Kidney epithelial cell (primary cell): ENCODE results near the gene TMPRSS5. TPM values are rescaled to one million over a fixed set of nuclear protein-coding genes. Genes with fewer than 3 reads are reported as not detected.

ENCODE experiments used
- DNase-seq: peaks from one replicate; pipeline ENCODE4 v3.0.0-alpha.2; 2010; ENCODE audit warnings: low read depth
- H3K27me3 ChIP-seq: 2 replicates; pipeline ENCODE4 v1.6.0; 2011; ENCODE audit warnings: low read length; ENCODE audit not compliant: control insufficient read depth, insufficient read depth
- H3K36me3 ChIP-seq: 2 replicates; pipeline ENCODE4 v1.5.1; 2011; ENCODE audit warnings: low read length; ENCODE audit not compliant: control insufficient read depth, insufficient read depth
- H3K4me3 ChIP-seq: 2 replicates; pipeline ENCODE4 v1.5.1; 2011; ENCODE audit warnings: low read depth, mild to moderate bottlenecking, control low read depth, low read length
- total RNA-seq: library from RNA; depleted of rRNA; stranded (reverse); fragments of >200 nt; gene quantifications from 2 replicates; pipeline ENCODE4 v1.2.3, GENCODE V29; 2015
- TF ChIP-seq, protein P1 (sequence below): IDR thresholded peaks from 2 replicates; pipeline ENCODE4 v1.5.1; 2011; ENCODE audit warnings: mild to moderate bottlenecking, moderate library complexity, low read length, control low read depth, inconsistent platforms; ENCODE audit not compliant: insufficient read depth, poor library complexity, severe bottlenecking

Gene TMPRSS5
- total RNA-seq, 1 donor from 2014 or later, result not detected

- Histone ChIP-seq H3K4me3 (no peak overlapping the region), H3K27me3 (no peaks in the 10 kb centered on the region), H3K36me3 (no peaks in the 10 kb centered on the region)
- no peak for DNase-seq
- TF ChIP-seq, protein P1, sequence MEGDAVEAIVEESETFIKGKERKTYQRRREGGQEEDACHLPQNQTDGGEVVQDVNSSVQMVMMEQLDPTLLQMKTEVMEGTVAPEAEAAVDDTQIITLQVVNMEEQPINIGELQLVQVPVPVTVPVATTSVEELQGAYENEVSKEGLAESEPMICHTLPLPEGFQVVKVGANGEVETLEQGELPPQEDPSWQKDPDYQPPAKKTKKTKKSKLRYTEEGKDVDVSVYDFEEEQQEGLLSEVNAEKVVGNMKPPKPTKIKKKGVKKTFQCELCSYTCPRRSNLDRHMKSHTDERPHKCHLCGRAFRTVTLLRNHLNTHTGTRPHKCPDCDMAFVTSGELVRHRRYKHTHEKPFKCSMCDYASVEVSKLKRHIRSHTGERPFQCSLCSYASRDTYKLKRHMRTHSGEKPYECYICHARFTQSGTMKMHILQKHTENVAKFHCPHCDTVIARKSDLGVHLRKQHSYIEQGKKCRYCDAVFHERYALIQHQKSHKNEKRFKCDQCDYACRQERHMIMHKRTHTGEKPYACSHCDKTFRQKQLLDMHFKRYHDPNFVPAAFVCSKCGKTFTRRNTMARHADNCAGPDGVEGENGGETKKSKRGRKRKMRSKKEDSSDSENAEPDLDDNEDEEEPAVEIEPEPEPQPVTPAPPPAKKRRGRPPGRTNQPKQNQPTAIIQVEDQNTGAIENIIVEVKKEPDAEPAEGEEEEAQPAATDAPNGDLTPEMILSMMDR, result no peak
Measured at GRCh38 chr11:113670149-113670830, 35.8 kb downstream of the TMPRSS5 start.

- Histone ChIP-seq H3K4me3 (no peak overlapping the region), H3K36me3 (no peaks in the 10 kb centered on the region), H3K27me3 (no peaks in the 10 kb centered on the region)
- no peak for DNase-seq
- TF ChIP-seq, protein P1, result no peak
Measured at GRCh38 chr11:113668255-113668654, 37.9 kb downstream of the TMPRSS5 start.

DNA sequence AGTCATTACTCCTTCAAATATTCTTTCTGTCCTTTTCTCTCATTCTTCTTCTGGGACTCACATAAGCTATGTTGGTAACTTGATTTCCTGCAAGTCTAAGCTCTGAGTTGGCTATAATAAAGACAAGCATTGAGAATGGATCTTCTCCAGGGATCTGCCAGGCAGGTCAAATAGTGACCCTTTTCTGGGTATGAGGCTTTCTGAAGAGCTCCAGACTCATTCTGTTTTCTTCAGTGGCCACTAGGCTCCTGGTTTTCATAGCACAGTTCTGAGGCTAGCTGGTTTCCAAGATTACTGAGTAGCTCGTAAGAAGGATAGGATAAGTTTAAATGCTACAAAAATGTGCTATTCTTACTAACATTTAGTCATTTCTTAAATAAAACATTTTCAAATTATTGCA, 38.3 kb downstream of the TMPRSS5 start:
- no peak for DNase-seq
- TF ChIP-seq, protein P1, result no peak
- no peaks in the 10 kb centered on the region for H3K27me3 ChIP-seq
- H3K36me3 ChIP-seq, result no peaks in the 10 kb centered on the region
- no peak overlapping the region for H3K4me3 ChIP-seq

GRCh38 chr11:113666584-113666983, 39.5 kb downstream of the TMPRSS5 start:
- H3K36me3 ChIP-seq, result no peaks in the 10 kb centered on the region
- TF ChIP-seq, protein P1, result no peak
- no peaks in the 10 kb centered on the region for H3K27me3 ChIP-seq
- no peak for DNase-seq
- H3K4me3 ChIP-seq, result no peak overlapping the region

DNA sequence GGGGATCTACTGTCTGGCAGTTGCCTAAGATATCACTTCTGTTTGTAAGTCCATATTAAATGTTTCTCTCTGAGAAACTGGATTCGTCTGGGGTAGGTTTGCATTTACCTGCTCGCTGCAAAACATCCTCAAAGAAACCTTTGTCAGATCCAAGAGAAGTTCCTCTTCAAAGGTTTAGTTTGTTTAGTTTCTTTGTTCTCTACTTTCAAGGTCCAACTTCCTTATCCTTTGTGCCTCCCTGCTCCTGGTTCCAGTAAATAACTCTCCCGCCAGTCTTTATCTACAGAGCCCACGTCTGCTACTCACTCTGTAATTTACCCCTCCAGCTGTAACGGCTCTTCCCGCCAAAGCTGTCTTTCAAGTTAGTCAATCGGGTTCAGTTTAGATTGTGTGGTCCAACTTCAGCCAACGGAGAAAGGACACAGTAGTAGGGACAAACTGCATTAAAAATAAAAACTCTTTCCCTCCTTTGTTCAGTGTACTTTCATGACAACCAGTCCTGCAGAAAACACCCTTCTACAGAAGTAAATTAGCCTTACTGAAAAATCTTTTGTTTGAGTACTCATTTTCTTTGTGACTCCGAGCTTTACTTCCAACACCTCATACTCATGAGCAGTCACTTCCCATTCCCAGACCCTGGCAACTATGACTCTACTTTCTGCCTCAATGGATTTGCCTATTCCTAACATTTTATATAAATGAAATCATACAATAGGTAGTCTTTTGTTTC, 41.0 kb downstream of the TMPRSS5 start:
- TF ChIP-seq, protein P1, result no peak
- Histone ChIP-seq H3K27me3 (no peaks in the 10 kb centered on the region), H3K36me3 (no peaks in the 10 kb centered on the region), H3K4me3 (no peak overlapping the region)
- no peak for DNase-seq
